Muscle of leg (tissue), 11 donors: Measurements from ENCODE around the gene HECW1. TPM values are rescaled to one million over a fixed set of nuclear protein-coding genes. Genes with fewer than 3 reads are reported as not detected.

Experiments
- DNase-seq: peaks from one replicate; pipeline ENCODE4 v3.0.0; 2013
- H3K27ac ChIP-seq: one replicate; pipeline ENCODE4 v1.5.1; 2013; ENCODE audit warnings: mild to moderate bottlenecking, low read length, control low read depth
- H3K27me3 ChIP-seq: one replicate; pipeline ENCODE4 v1.6.1; 2013; ENCODE audit warnings: low read length; ENCODE audit not compliant: control insufficient read depth, insufficient read depth
- H3K36me3 ChIP-seq: one replicate; pipeline ENCODE4 v1.6.1; 2013; ENCODE audit warnings: low read length; ENCODE audit not compliant: control insufficient read depth, insufficient read depth
- H3K4me1 ChIP-seq: one replicate; pipeline ENCODE4 v1.6.1; 2013; ENCODE audit warnings: low read length; ENCODE audit not compliant: control insufficient read depth, insufficient read depth
- H3K4me3 ChIP-seq: one replicate; pipeline ENCODE4 v1.5.1; 2013; ENCODE audit warnings: low read length, control low read depth
- H3K9me3 ChIP-seq: replicated peaks from 2 replicates; pipeline ENCODE4 v1.6.1; 2013; ENCODE audit warnings: low read depth, low read length; ENCODE audit not compliant: control insufficient read depth
- WGBS: methylation state at CpG from one replicate; pipeline ENCODE4 v1.1.5; 2013; ENCODE audit warnings: missing lambda C conversion rate; ENCODE audit not compliant: insufficient coverage; 5-methylcytosine and 5-hydroxymethylcytosine counted together
- polyA plus RNA-seq, 8 donors: library from polyadenylated mRNA; unstranded; fragments of 120-200 nt; gene quantifications; one replicate each; pipeline versions ENCODE4 v1.2.1 to v1.2.3, GENCODE V29; 2013; ENCODE audit warnings: inconsistent platforms in 1 of 8, low replicate concordance in 1 of 8; ENCODE audit not compliant: insufficient read length in 8 of 8, insufficient read depth in 1 of 8
- total RNA-seq: library from RNA; stranded (reverse); fragments of 120-200 nt; gene quantifications from one replicate; pipeline ENCODE4 v1.2.4, GENCODE V29; 2013

The HECW1 gene
- total and polyA plus RNA-seq, 9 donors, result 0.13 to 1.7 (median 0.51) TPM; not detected in 1

DNA sequence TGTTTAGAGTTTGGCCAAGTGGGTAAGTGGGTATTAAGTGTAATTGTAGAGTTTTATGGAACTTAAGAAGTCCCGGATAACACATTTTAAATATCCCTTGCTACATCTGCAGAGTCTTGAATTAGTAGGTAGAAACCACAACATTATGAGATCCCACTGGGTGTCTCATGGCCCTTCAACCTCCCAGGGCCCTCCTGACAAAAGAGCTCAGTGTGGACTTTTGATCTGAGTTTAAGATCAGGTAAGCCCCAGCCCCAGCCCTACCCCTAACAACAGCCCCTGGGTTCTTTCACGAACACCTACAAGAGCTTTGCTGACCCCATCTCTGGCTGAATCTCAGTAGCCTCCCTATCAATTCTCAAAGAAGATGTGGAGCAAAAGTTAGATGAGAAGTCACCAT lies 405.0 kb downstream of the HECW1 start:
- no peaks in the 10 kb centered on the region for H3K4me1 ChIP-seq
- no peak overlapping the region for H3K4me3 ChIP-seq
- no peaks in the 10 kb centered on the region for H3K36me3 ChIP-seq
- no CpG with 5 or more reads among the region's 2 CpGs for WGBS
- no peak for DNase-seq
- H3K27me3 ChIP-seq, result no peaks in the 10 kb centered on the region
- H3K9me3 ChIP-seq, result no peaks in the 10 kb centered on the region
- no peak overlapping the region for H3K27ac ChIP-seq

- Histone ChIP-seq H3K4me1 (no peaks in the 10 kb centered on the region), H3K4me3 (no peak overlapping the region), H3K9me3 (no peaks in the 10 kb centered on the region), H3K36me3 (no peaks in the 10 kb centered on the region), H3K27ac (no peak overlapping the region), H3K27me3 (no peaks in the 10 kb centered on the region)
- DNase-seq, result no peak
- WGBS, result 78% methylated on average over 8 of the region's 8 CpGs
Measured at GRCh38 chr7:43520201-43520600, 407.8 kb downstream of the HECW1 start.

DNA sequence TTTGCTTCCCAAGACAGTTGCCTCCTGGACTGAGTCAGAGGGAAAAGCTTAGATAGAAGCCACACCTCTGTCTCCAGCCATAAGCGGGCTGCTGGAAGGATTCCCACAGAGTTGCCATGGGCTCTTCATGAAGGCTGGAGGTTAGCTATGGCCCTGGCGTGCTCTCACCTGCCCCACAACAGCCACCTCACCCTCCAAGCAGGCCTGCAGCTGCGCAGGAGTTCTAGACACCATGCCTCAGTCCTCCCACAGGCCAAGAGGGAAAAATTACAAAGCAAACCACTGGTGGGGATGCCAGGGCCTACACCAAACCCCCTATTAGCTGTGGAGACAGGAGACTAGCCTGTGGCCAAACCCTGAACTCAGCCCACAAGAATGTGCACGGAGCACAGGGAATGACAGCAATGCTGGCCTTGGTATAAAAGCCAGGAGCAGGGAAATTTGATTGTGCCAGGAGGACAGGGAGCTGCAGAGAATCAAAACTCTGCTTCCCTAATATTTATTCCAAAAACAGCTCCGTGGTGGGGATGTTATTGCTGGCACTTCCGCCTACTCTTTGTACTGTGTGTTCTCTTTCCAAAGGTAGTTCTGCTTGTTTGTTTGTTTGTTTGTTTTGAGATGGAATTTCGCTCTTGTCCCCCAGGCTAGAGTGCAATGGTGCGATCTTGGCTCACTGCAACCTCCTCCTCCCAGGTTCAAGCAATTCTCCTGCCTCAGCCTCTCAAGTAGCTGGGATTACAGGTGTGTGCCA lies 410.1 kb downstream of the HECW1 start:
- no peaks in the 10 kb centered on the region for H3K36me3 ChIP-seq
- no peak overlapping the region for H3K27ac ChIP-seq
- WGBS, result 58% methylated on average over 2 of the region's 8 CpGs
- DNase-seq, result no peak
- no peaks in the 10 kb centered on the region for H3K9me3 ChIP-seq
- H3K27me3 ChIP-seq, result no peaks in the 10 kb centered on the region
- no peaks in the 10 kb centered on the region for H3K4me1 ChIP-seq
- no peak overlapping the region for H3K4me3 ChIP-seq

DNA sequence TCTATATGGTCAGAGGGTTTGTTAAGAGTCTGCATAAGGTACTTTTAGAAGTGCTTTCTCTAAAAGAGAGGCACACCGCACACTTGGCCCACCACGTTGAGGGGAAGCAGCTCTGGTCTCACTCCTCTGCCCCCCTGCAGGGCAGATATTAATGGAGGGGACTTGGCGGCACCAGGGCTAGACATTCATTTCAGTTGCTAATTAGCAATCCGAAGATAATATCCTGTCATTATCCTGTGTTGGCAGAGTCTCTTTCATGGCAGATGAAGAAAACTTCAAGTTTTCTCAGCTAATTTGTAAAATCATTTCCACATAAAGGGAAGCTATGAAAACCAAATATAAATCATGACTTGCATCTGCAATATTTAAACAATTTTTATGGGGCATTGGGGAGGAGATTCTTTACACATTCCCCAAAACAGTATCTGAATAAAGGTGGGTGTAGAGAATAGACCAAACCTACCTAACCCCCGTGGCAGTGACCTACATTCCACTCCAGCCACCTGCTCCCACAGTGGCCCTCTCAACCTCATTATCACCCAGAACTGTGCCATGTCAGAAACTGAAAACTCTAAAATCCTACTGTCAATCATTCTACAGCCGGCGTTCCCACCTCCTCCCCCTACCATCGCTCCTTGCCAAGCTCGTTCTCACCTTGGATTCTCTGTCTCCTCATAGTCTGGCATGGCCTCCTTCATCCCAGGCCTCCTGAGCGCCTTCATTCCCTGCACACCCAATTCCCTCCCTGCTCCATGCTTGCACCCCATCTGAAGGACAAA lies 416.3 kb downstream of the HECW1 start:
- no peak overlapping the region for H3K27ac ChIP-seq
- no peaks in the 10 kb centered on the region for H3K36me3 ChIP-seq
- no peaks in the 10 kb centered on the region for H3K9me3 ChIP-seq
- peaks cover 3% of the 10 kb centered on the region for H3K4me1 ChIP-seq
- H3K27me3 ChIP-seq, result peaks cover 3% of the 10 kb centered on the region
- 88% methylated on average over 8 of the region's 10 CpGs for WGBS
- DNase-seq, result no peak
- H3K4me3 ChIP-seq, result no peak overlapping the region

DNA sequence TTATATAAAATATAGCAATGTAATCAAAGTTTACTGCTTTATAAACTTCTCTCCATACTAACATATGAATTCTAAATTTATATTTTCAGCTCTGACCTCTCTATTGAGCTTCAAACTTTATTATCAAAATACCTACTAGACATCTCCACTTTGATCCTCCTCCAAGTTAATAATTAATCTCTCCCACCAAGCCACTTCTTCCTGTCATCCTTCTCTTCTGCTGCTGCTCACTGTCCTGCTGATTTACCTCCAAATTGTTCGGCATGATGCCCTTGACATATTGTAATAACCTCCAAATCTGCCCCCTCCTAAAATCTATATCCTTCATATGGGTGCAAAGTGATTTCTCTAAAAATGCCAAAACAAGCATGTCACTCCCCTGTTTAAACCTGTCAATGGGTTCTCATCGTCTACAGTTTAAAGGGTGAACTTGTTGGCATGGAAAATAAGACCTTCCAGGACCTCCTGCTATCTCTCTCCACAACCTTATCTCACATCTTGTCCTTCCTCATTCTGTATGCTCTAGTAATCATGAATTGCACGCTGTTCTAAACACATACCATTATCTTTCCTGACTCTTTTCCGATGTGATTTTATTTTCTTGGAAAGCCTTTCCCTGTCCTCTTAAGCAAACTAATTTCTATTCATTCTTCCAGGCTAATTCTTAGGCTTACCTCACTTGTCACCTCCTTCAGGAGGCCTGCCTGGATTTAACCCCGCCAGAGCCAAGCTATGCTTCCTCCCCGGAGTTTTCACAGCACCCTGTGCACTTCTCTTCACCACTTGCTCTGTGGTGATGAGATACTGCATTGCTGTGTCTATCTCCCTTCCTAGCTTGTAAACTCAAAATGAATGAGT lies 418.3 kb downstream of the HECW1 start:
- no peaks in the 10 kb centered on the region for H3K9me3 ChIP-seq
- WGBS, result 92% methylated on average over 2 of the region's 6 CpGs
- no peak overlapping the region for H3K4me3 ChIP-seq
- DNase-seq, result no peak
- H3K27ac ChIP-seq, result no peak overlapping the region
- H3K36me3 ChIP-seq, result no peaks in the 10 kb centered on the region
- H3K4me1 ChIP-seq, result peaks cover 4% of the 10 kb centered on the region
- peaks cover 3% of the 10 kb centered on the region for H3K27me3 ChIP-seq

DNA sequence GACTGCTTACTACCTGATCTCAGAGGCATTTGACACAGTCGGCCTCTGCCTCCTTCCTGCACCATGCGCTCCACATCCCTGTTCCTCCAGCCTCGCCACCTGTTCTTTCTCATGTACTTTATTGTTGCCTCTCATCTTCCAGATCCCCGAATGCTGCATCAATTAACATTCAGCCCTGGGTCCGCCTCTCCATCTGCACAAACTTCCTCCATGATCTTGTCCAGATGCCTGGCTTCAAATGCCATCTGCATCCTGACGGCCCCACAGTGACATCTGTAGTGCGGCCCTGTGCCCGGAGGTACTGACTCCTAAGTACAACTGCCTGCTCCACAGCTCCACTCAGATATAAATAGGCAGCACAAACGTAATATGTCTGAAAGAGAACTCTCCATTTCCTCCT lies 419.3 kb downstream of the HECW1 start:
- 53% methylated on average over 8 of the region's 9 CpGs for WGBS
- Histone ChIP-seq H3K36me3 (no peaks in the 10 kb centered on the region), H3K4me1 (peaks cover 4% of the 10 kb centered on the region), H3K27me3 (peaks cover 3% of the 10 kb centered on the region), H3K27ac (no peak overlapping the region), H3K9me3 (no peaks in the 10 kb centered on the region), H3K4me3 (no peak overlapping the region)
- peak; percentile 21 for DNase-seq

GRCh38 chr7:43533801-43534479 lies 421.5 kb downstream of the HECW1 start:
- H3K4me1 ChIP-seq, result peaks cover 5% of the 10 kb centered on the region
- no peak overlapping the region for H3K4me3 ChIP-seq
- DNase-seq, result peak; percentile 78
- H3K36me3 ChIP-seq, result no peaks in the 10 kb centered on the region
- 20% methylated on average over 1 of the region's 6 CpGs for WGBS
- peaks cover 3% of the 10 kb centered on the region for H3K27me3 ChIP-seq
- H3K27ac ChIP-seq, result no peak overlapping the region
- no peaks in the 10 kb centered on the region for H3K9me3 ChIP-seq

DNA sequence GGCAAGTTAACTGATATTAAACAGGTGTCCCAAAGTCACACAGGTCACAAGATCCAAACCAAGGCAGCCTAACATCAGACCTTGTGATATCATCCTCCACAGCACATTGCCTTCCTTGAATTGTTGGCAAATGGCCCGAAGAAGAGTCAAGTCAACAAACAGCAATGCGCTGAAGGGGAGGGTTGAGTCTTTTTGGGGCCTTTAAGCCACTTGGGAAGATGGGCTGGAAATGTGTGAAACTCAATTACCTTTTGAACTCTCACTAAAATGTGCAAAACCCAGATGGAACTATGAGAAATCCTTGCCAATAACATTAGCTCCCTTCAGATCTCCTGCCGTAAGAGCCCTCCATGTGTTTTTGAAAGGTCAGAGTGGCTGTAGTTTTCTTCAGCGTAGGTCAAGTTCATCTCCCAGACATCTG lies 422.6 kb downstream of the HECW1 start:
- Histone ChIP-seq H3K4me1 (peaks cover 5% of the 10 kb centered on the region), H3K9me3 (no peaks in the 10 kb centered on the region), H3K4me3 (no peak overlapping the region), H3K36me3 (no peaks in the 10 kb centered on the region), H3K27me3 (peaks cover 3% of the 10 kb centered on the region), H3K27ac (no peak overlapping the region)
- no CpG with 5 or more reads among the region's 4 CpGs for WGBS
- peak; percentile 43 for DNase-seq

DNA sequence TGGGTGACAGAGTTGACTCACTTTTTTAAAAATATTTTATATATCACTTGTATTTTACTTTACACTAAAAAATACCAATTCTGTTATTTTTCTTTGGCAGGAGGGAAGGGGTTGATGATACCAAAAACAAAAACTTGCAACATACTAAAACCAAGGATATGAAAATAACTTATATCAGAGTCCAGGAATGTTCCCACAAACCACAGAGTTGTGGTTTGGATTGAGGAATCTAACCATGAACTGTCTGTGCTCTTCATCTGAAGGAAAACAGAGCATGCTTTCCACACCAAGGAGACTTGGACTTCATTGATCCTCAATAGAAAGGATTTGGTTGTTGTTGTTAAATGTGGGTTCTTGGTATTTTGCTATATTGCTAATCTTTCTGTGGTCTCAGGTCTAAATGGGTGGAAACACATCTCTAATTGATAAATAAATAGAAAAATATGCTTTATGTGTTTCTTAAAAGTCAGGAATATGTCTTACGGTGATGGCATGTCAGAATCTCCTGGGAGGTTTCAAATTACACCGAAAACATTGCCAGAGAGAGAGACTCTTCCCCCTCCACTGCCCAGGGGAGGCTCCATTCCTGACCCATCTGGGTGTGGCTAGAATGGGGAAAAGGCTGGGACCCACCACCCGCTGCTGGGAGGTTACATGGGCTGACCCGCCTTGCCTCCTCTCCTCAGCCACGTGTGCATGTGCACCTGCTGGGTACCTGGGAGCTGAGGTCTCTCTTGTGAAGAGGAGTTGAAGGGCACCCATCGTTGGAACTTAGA lies 423.6 kb downstream of the HECW1 start:
- no peak overlapping the region for H3K4me3 ChIP-seq
- H3K36me3 ChIP-seq, result no peaks in the 10 kb centered on the region
- H3K27ac ChIP-seq, result no peak overlapping the region
- peak; percentile 8 for DNase-seq
- H3K27me3 ChIP-seq, result peaks cover 3% of the 10 kb centered on the region
- no peaks in the 10 kb centered on the region for H3K9me3 ChIP-seq
- H3K4me1 ChIP-seq, result peaks cover 5% of the 10 kb centered on the region
- no CpG with 5 or more reads among the region's 6 CpGs for WGBS
